ENCODE measurements around the gene POU2F3.

Gene POU2F3

DNA sequence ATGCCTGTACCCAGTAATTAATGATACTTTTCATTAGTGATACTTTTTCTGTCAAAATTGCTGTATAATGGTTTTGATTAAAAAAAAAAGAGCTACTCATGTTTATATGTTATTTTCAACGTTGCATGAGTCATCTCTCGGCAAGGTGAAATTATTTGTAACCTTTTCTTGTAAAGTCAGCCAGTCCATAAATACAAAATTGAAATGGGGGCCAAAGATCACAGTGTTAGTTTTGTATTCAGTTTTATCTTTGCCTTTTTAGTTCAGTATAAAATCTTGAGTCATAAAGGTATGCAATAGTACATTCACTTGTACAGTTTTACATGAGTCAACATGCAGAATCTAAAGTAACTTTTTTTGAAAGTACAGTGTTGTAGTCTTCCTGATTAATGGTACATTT is 100.6 kb downstream of the POU2F3 start:
- no peaks in the 10 kb centered on the region for H4K20me1 ChIP-seq (ENCODE audit: insufficient read depth, low read length)
- H3K79me2 ChIP-seq (ENCODE audit: insufficient read depth, low read length) = no peaks in the 10 kb centered on the region
- no peaks in the 10 kb centered on the region for H3K9me2 ChIP-seq (ENCODE audit: low read depth, low read length)
- peaks cover 7% of the 10 kb centered on the region; the same call in 1 of the 2 replicates for H3K27me3 ChIP-seq (ENCODE audit: insufficient read depth, low read length)
- H3K36me3 ChIP-seq (ENCODE audit: insufficient read depth, low read length) = no peaks in the 10 kb centered on the region; the same call in 1 of the 2 replicates
- TF ChIP-seq, protein P1, sequence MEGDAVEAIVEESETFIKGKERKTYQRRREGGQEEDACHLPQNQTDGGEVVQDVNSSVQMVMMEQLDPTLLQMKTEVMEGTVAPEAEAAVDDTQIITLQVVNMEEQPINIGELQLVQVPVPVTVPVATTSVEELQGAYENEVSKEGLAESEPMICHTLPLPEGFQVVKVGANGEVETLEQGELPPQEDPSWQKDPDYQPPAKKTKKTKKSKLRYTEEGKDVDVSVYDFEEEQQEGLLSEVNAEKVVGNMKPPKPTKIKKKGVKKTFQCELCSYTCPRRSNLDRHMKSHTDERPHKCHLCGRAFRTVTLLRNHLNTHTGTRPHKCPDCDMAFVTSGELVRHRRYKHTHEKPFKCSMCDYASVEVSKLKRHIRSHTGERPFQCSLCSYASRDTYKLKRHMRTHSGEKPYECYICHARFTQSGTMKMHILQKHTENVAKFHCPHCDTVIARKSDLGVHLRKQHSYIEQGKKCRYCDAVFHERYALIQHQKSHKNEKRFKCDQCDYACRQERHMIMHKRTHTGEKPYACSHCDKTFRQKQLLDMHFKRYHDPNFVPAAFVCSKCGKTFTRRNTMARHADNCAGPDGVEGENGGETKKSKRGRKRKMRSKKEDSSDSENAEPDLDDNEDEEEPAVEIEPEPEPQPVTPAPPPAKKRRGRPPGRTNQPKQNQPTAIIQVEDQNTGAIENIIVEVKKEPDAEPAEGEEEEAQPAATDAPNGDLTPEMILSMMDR (IDR thresholded peaks at IDR 0.05; ENCODE audit: low read length) = no peak
- TF ChIP-seq EZH2 (IDR thresholded peaks at IDR 0.05; ENCODE audit: borderline replicate concordance, low read length) = no peak
- H3K9me3 ChIP-seq (ENCODE audit: low read length) = 0 out of 2 replicates have a peak, but pooled peaks cover 3% of the 10 kb centered on the region
- no peak overlapping the region for H3K4me2 ChIP-seq (ENCODE audit: low read length)
- H2AFZ ChIP-seq (ENCODE audit: low read length) = no peak overlapping the region
- no peaks in the 10 kb centered on the region for H3F3A ChIP-seq (ENCODE audit: insufficient read depth, low read length)
- no peak overlapping the region for H3K27ac ChIP-seq (ENCODE audit: low read depth, low read length, poor library complexity, severe bottlenecking)
- no peak overlapping the region for H3K4me3 ChIP-seq (ENCODE audit: low read depth, low read length, poor library complexity, severe bottlenecking)
- H3K9ac ChIP-seq (ENCODE audit: low read length) = no peak overlapping the region
- H3K4me1 ChIP-seq (ENCODE audit: insufficient read depth, low read length, severe bottlenecking) = peaks cover 25% of the 10 kb centered on the region

DNA sequence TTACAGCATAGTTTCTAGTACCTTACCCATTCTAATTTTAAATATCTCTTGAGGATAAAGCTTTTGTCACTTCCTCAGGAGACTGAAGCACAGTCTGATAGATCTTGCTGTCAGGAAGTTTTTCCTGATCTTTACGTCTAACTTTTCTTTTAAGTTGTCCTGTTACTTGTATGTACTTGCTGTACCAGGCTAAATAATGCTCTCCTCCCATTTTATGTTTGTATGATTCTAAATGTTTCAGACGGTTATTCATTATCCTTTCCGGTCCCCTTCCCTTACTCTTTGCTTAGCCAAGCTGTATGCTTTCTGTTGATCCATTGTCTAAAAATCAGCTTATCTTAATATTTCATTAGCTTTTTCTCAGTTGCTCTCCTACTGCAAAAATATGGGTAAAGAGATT is 102.3 kb downstream of the POU2F3 start:
- Histone ChIP-seq H3K4me1 (ENCODE audit: insufficient read depth, low read length, severe bottlenecking) (peaks cover 18% of the 10 kb centered on the region), H3K4me3 (ENCODE audit: low read depth, low read length, poor library complexity, severe bottlenecking) (no peak overlapping the region), H4K20me1 (ENCODE audit: insufficient read depth, low read length) (no peaks in the 10 kb centered on the region), H3K79me2 (ENCODE audit: insufficient read depth, low read length) (no peaks in the 10 kb centered on the region), H3K9me2 (ENCODE audit: low read depth, low read length) (no peaks in the 10 kb centered on the region), H3K9me3 (ENCODE audit: low read length) (0 out of 2 replicates have a peak, but pooled peaks cover 3% of the 10 kb centered on the region), H3K36me3 (ENCODE audit: insufficient read depth, low read length) (no peaks in the 10 kb centered on the region; the same call in 1 of the 2 replicates), H3K27me3 (ENCODE audit: insufficient read depth, low read length) (peaks cover 7% of the 10 kb centered on the region; the same call in 1 of the 2 replicates), H3K9ac (ENCODE audit: low read length) (no peak overlapping the region), H2AFZ (ENCODE audit: low read length) (no peak overlapping the region), H3K4me2 (ENCODE audit: low read length) (no peak overlapping the region), H3F3A (ENCODE audit: insufficient read depth, low read length) (no peaks in the 10 kb centered on the region), H3K27ac (ENCODE audit: low read depth, low read length, poor library complexity, severe bottlenecking) (no peak overlapping the region)
- no peak for TF ChIP-seq EZH2 (IDR thresholded peaks at IDR 0.05; ENCODE audit: borderline replicate concordance, low read length)
- TF ChIP-seq, protein P1 (IDR thresholded peaks at IDR 0.05; ENCODE audit: low read length) = no peak

- H3K36me3 ChIP-seq (ENCODE audit: insufficient read depth, low read length) = no peaks in the 10 kb centered on the region; the same call in 1 of the 2 replicates
- H3F3A ChIP-seq (ENCODE audit: insufficient read depth, low read length) = no peaks in the 10 kb centered on the region
- TF ChIP-seq, protein P1 (IDR thresholded peaks at IDR 0.05; ENCODE audit: low read length) = no peak
- TF ChIP-seq EZH2 (IDR thresholded peaks at IDR 0.05; ENCODE audit: borderline replicate concordance, low read length) = no peak
- H3K27me3 ChIP-seq (ENCODE audit: insufficient read depth, low read length) = peaks cover 7% of the 10 kb centered on the region; the same call in 1 of the 2 replicates
- H3K79me2 ChIP-seq (ENCODE audit: insufficient read depth, low read length) = no peaks in the 10 kb centered on the region
- no peak overlapping the region for H2AFZ ChIP-seq (ENCODE audit: low read length)
- no peak overlapping the region for H3K27ac ChIP-seq (ENCODE audit: low read depth, low read length, poor library complexity, severe bottlenecking)
- H4K20me1 ChIP-seq (ENCODE audit: insufficient read depth, low read length) = no peaks in the 10 kb centered on the region
- no peak overlapping the region for H3K4me3 ChIP-seq (ENCODE audit: low read depth, low read length, poor library complexity, severe bottlenecking)
- H3K9me2 ChIP-seq (ENCODE audit: low read depth, low read length) = no peaks in the 10 kb centered on the region
- no peak overlapping the region for H3K4me2 ChIP-seq (ENCODE audit: low read length)
- H3K4me1 ChIP-seq (ENCODE audit: insufficient read depth, low read length, severe bottlenecking) = peaks cover 13% of the 10 kb centered on the region
- no peak overlapping the region for H3K9ac ChIP-seq (ENCODE audit: low read length)
- 0 out of 2 replicates have a peak, but pooled peaks cover 3% of the 10 kb centered on the region for H3K9me3 ChIP-seq (ENCODE audit: low read length)
Measured at GRCh38 chr11:120342678-120343077, 102.7 kb downstream of the POU2F3 start.

All from OCI-LY1 (cell line).